Tibial nerve (tissue), 4 donors: ENCODE measurements around the gene MAPKAPK2.

ENCODE experiments used
- CTCF ChIP-seq, 5 experiments: fragments of 200-600 bp in 3 of 5; fragments of 450-650 bp in 2 of 5; sonication (generic) in 3 of 5; IDR thresholded peaks; one replicate each; pipeline ENCODE4 v1.5.1; 2016 to 2019; ENCODE audit warnings: antibody characterized with exemption in 5 of 5, mild to moderate bottlenecking in 3 of 5, moderate library complexity in 2 of 5
- EP300 ChIP-seq, 2 donors: sonication (generic); formaldehyde crosslinking; IDR thresholded peaks; one replicate each; pipeline ENCODE4 v1.6.1; 2017; ENCODE audit warnings: antibody characterized with exemption in 2 of 2, mild to moderate bottlenecking in 1 of 2

DNA sequence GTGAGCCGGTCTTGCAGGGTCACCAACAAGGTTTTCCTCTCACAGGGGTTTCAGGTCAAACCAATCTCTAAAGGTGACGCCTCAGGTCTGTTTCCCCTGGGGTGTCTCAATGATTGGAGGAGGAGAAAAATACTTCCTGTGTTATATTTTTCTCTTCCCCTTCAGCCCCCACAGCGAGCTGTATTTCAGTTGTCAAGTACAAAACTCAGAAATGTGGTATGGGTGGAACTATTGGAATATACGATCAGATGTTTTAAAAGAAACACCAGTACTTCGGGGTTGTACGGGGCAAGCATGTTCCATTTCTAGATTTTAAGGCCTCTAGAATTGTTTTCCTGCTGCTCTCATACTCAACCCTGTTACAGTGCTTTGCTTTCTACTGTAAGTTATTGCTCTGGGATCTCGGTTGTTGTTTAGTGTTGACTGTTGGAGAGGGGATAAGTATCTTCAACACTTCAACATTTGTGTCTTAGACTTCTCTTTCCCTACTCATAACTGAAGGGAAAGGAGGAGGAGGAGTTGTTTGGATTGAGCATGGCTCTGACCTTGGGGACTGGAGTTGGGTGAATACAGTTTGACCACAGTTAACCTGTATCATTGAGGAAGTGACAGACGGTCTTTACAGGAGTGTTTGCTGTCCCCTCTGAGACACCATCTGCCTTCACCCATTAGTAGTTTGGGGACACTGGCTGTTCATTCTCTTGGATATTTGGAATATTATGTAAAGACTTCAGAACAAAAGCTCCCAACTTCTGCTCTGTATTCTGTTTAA is 2.0 kb downstream of the MAPKAPK2 start:
- TF ChIP-seq CTCF (IDR thresholded peaks at IDR 0.05) (no peak), EP300 (IDR thresholded peaks at IDR 0.05) (no peak)
